Gastroesophageal sphincter (tissue), 4 donors: ENCODE data around the gene SWAP70. TPM values are rescaled to one million over a fixed set of nuclear protein-coding genes. Genes with fewer than 3 reads are reported as not detected.
A peak's percentile ranks its signal among the peaks of the same experiment; 100 is the strongest.

Experiments
- ATAC-seq: fragments of 150-250 bp; one replicate; pipeline ENCODE4 v1.9.1; 2016; ENCODE audit warnings: mild to moderate bottlenecking, moderate library complexity
- H3K27ac ChIP-seq, 4 donors: fragments of 200-600 bp; sonication (generic) in 3 of 4; 1 replicate in 3 of 4; 2 replicates in 1 of 4; pipeline ENCODE4 v1.5.1; 2016 to 2019
- H3K27me3 ChIP-seq: fragments of 200-600 bp; sonication (generic); one replicate; pipeline ENCODE4 v1.5.1; 2019
- H3K36me3 ChIP-seq, 2 donors: fragments of 200-600 bp; sonication (generic); one replicate each; pipeline ENCODE4 v1.5.1; 2019; ENCODE audit warnings: control low read depth in 1 of 2
- H3K4me1 ChIP-seq, 3 donors: fragments of 200-600 bp; sonication (generic); 1 replicate in 2 of 3; 2 replicates in 1 of 3; pipeline ENCODE4 v1.5.1; 2016 to 2019; ENCODE audit warnings: control low read depth in 2 of 3
- H3K4me3 ChIP-seq, 2 donors: fragments of 200-600 bp; sonication (generic); one replicate each; pipeline ENCODE4 v1.5.1; 2019; ENCODE audit warnings: mild to moderate bottlenecking in 1 of 2, moderate library complexity in 1 of 2
- H3K9me3 ChIP-seq, 3 donors: fragments of 200-600 bp; sonication (generic); one replicate each; pipeline ENCODE4 v1.5.1; 2017 to 2019; ENCODE audit warnings: control low read depth in 2 of 3
- EP300 ChIP-seq: sonication (generic); formaldehyde crosslinking; IDR thresholded peaks from one replicate; pipeline ENCODE4 v1.6.1; 2017; ENCODE audit warnings: antibody characterized with exemption, mild to moderate bottlenecking
- POLR2A ChIP-seq, 2 donors: fragments of 450-650 bp; IDR thresholded peaks; one replicate each; pipeline ENCODE4 v1.6.1; 2017; ENCODE audit warnings: antibody characterized with exemption in 2 of 2, mild to moderate bottlenecking in 2 of 2, moderate library complexity in 1 of 2
- POLR2AphosphoS5 ChIP-seq: sonication (generic); formaldehyde crosslinking; IDR thresholded peaks from one replicate; pipeline ENCODE4 v1.6.1; 2017; ENCODE audit warnings: antibody characterized with exemption
- WGBS, 2 donors: methylation state at CpG; one replicate each; pipeline ENCODE4 v1.1.5; 2018; ENCODE audit warnings: low coverage in 1 of 2; 5-methylcytosine and 5-hydroxymethylcytosine counted together
- total RNA-seq, 4 donors: library from RNA; depleted of rRNA; stranded (reverse); fragments of >200 nt; gene quantifications; one replicate each; pipeline ENCODE4 v1.1.0, GENCODE V29; 2016
- TF ChIP-seq, protein P1 (sequence below), 4 experiments: fragments of 200-600 bp in 2 of 4; fragments of 450-650 bp in 2 of 4; sonication (generic) in 1 of 4; IDR thresholded peaks; one replicate each; pipeline ENCODE4 v1.5.1; 2017 to 2019; ENCODE audit warnings: antibody characterized with exemption in 4 of 4, mild to moderate bottlenecking in 2 of 4, moderate library complexity in 2 of 4

Gene SWAP70
- total RNA-seq, 4 donors from 2014 or later: 32.2 to 65.9 (median 45.0) TPM

- peak overlapping the region in 1 of 4 donors; percentile 38 for H3K27ac ChIP-seq
- peaks cover 0 to 8% of the 10 kb centered on the region in 2 donors for H3K36me3 ChIP-seq
- no peak overlapping the region for H3K4me3 ChIP-seq
- peaks cover 0 to 13% (median 0%) of the 10 kb centered on the region in 3 donors for H3K4me1 ChIP-seq
- no peaks in the 10 kb centered on the region for H3K9me3 ChIP-seq
- ATAC-seq: no peak
- TF ChIP-seq, protein P1, sequence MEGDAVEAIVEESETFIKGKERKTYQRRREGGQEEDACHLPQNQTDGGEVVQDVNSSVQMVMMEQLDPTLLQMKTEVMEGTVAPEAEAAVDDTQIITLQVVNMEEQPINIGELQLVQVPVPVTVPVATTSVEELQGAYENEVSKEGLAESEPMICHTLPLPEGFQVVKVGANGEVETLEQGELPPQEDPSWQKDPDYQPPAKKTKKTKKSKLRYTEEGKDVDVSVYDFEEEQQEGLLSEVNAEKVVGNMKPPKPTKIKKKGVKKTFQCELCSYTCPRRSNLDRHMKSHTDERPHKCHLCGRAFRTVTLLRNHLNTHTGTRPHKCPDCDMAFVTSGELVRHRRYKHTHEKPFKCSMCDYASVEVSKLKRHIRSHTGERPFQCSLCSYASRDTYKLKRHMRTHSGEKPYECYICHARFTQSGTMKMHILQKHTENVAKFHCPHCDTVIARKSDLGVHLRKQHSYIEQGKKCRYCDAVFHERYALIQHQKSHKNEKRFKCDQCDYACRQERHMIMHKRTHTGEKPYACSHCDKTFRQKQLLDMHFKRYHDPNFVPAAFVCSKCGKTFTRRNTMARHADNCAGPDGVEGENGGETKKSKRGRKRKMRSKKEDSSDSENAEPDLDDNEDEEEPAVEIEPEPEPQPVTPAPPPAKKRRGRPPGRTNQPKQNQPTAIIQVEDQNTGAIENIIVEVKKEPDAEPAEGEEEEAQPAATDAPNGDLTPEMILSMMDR (IDR thresholded peaks at IDR 0.05): no peak
- TF ChIP-seq EP300 (no peak), POLR2A (IDR thresholded peaks at IDR 0.05) (no peak), POLR2AphosphoS5 (no peak)
- no peaks in the 10 kb centered on the region for H3K27me3 ChIP-seq
Observed at GRCh38 chr11:9774109-9774508, 110.2 kb downstream of the SWAP70 start.

DNA sequence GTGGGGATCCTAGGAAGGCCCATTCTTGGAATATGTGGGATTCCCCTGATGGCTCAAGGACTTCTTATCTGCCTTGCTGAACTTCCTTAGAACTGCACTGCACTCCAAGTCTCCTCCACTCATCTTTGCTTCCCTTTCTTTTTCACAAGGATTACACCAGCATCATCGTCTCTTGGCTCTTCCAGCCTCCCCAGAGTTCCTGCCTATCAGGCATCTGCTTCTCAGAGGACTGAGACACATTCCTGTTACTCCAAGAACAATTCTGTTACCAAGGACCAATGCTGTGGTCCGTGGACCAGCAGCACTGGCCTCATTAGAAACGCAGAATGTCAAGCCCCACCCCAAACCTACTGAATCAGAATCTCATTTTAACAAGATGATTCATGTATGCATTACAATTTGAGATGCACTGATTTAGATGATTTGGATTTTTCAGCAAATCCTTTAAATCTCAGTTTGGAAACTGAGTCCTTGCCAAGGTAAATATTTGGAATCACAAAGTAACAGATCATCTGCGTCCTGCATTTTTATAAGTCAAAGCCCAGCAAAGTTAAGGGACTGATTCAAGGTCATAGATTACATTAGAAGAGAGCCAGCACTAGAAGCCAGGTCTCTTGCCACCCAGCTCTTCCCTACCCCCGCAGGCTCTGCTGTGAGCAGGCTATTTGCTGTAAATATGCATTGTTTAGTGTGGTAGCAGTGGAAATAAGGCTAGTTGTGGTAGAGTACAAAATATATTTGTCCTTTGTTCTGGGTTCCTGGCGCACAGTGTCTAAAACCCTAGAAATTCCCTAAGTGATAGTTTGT lies 110.9 kb downstream of the SWAP70 start:
- Histone ChIP-seq H3K27me3 (no peaks in the 10 kb centered on the region), H3K9me3 (no peaks in the 10 kb centered on the region), H3K4me3 (no peak overlapping the region), H3K36me3 (peaks cover 3 to 15% of the 10 kb centered on the region in 2 donors), H3K27ac (peak overlapping the region in 3 of 4 donors; percentile 38 to 61 (median 49)), H3K4me1 (peaks cover 0 to 13% (median 0%) of the 10 kb centered on the region in 3 donors)
- 10 to 45% methylated on average over 4 to 5 of the region's 6 CpGs for WGBS, 2 donors
- TF ChIP-seq EP300 (no peak), POLR2A (IDR thresholded peaks at IDR 0.05) (no peak), POLR2AphosphoS5 (no peak)
- TF ChIP-seq, protein P1 (IDR thresholded peaks at IDR 0.05): no peak
- ATAC-seq: peak; percentile 39

DNA sequence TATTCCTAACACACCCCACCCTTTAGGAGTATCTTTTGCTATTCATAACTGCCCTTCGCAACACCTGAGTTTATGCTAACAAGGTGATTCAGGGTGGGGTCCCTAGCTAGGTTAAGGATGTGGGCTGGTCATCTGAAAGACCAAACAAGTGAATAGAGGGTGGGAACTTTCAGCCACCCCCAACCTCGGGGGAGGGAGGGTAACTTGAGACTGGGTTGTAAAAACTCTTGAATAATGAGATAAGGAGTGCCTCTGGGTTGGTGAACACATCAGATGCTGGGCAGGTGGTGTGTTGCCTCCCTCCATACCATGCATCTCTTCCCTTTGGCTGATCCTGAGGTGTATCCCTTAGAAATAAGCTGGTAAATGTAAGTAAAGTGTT lies 111.5 kb downstream of the SWAP70 start:
- no peak overlapping the region for H3K4me3 ChIP-seq
- no peak for ATAC-seq
- peaks cover 0 to 13% (median 0%) of the 10 kb centered on the region in 3 donors for H3K4me1 ChIP-seq
- H3K27me3 ChIP-seq: no peaks in the 10 kb centered on the region
- no peaks in the 10 kb centered on the region for H3K9me3 ChIP-seq
- peak overlapping the region in 3 of 4 donors; percentile 12 to 61 (median 49) for H3K27ac ChIP-seq
- WGBS, 2 donors: 20 to 42% methylated on average over 1 to 2 of the region's 2 CpGs
- no peak for TF ChIP-seq EP300
- TF ChIP-seq, protein P1 (IDR thresholded peaks at IDR 0.05): no peak
- TF ChIP-seq POLR2A (IDR thresholded peaks at IDR 0.05): no peak
- no peak for TF ChIP-seq POLR2AphosphoS5
- H3K36me3 ChIP-seq: peaks cover 3 to 21% of the 10 kb centered on the region in 2 donors

- WGBS, 2 donors: 100% methylated on average over 1 of the region's 1 CpG
- H3K36me3 ChIP-seq: peaks cover 3 to 29% of the 10 kb centered on the region in 2 donors
- H3K27ac ChIP-seq: no peak overlapping the region
- H3K4me1 ChIP-seq: peaks cover 0 to 13% (median 0%) of the 10 kb centered on the region in 3 donors
- TF ChIP-seq POLR2A (IDR thresholded peaks at IDR 0.05) (no peak), EP300 (no peak), POLR2AphosphoS5 (no peak)
- TF ChIP-seq, protein P1 (IDR thresholded peaks at IDR 0.05): no peak
- ATAC-seq: no peak
- H3K9me3 ChIP-seq: no peaks in the 10 kb centered on the region
- H3K4me3 ChIP-seq: no peak overlapping the region
- no peaks in the 10 kb centered on the region for H3K27me3 ChIP-seq
Observed at GRCh38 chr11:9776203-9776602, 112.3 kb downstream of the SWAP70 start.

DNA sequence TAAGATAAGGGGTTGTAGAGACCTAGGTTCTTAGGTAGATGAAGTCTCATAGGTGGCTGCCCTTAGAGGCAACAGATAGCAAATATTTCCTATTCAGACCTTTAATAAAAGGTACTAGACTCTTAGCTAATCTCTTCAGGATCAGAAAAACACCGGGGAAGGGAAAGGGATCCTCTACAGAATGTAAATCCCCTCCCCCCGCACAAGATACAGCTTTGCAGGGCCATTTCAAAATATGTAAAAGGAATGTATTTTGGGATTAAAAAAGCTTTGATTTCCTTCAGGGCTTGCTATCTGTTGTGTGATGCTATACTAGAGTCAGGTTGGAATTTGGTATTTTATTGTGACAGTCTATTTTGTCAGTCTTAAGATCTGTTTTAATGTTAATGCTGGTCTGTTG lies 113.2 kb downstream of the SWAP70 start:
- Histone ChIP-seq H3K4me3 (no peak overlapping the region), H3K4me1 (peaks cover 0 to 13% (median 0%) of the 10 kb centered on the region in 3 donors), H3K36me3 (peaks cover 3 to 38% of the 10 kb centered on the region in 2 donors), H3K9me3 (no peaks in the 10 kb centered on the region), H3K27me3 (no peaks in the 10 kb centered on the region), H3K27ac (no peak overlapping the region)
- ATAC-seq: no peak
- TF ChIP-seq, protein P1 (IDR thresholded peaks at IDR 0.05): no peak
- TF ChIP-seq POLR2A (IDR thresholded peaks at IDR 0.05) (no peak), EP300 (no peak), POLR2AphosphoS5 (no peak)
- 55 to 88% methylated on average over 1 to 2 of the region's 2 CpGs for WGBS, 2 donors
